Measurements from ENCODE around the gene ETF1. TPM values are rescaled to one million over a fixed set of nuclear protein-coding genes. Genes with fewer than 3 reads are reported as not detected.

ETF1 gene
- total RNA-seq, 2 donors from 2014 or later, result 106 to 109 TPM

GRCh38 chr5:138489683-138490061 lies 53.4 kb downstream of the ETF1 start:
- no peak for TF ChIP-seq CTCF (conservative IDR thresholded peaks at IDR 0.05)
- peaks cover 49% of the 10 kb centered on the region for H3K27me3 Mint-ChIP-seq (ENCODE audit: insufficient read depth)
- H3K4me3 Mint-ChIP-seq, result no peak overlapping the region
- H3K4me3 ChIP-seq (ENCODE audit: low read length), result no peak overlapping the region
- no peaks in the 10 kb centered on the region for H3K36me3 Mint-ChIP-seq (ENCODE audit: low read depth)
- no peaks in the 10 kb centered on the region for H3K9me3 ChIP-seq (ENCODE audit: control insufficient read depth, low read length)
- no peak overlapping the region for H3K9ac ChIP-seq (ENCODE audit: extremely low read depth, low read length, poor library complexity, severe bottlenecking)
- H3K4me1 ChIP-seq (ENCODE audit: control insufficient read depth, insufficient read depth, low read length), result peaks cover 16% of the 10 kb centered on the region
- no peak overlapping the region for H3K27ac ChIP-seq (ENCODE audit: low read depth, low read length)
- no peaks in the 10 kb centered on the region for H3K36me3 ChIP-seq (ENCODE audit: control insufficient read depth, insufficient read depth, low read length)
- peaks cover 40% of the 10 kb centered on the region for H3K4me1 Mint-ChIP-seq
- H3K27ac Mint-ChIP-seq, result no peak overlapping the region
- 84 to 89% methylated on average over 3 to 5 of the region's 5 CpGs for WGBS, 2 experiments (ENCODE audit: insufficient coverage in 1 of 2, insufficient read length in 1 of 2)
- H3K9me3 Mint-ChIP-seq, result no peaks in the 10 kb centered on the region
- DNase-seq, result peak; percentile 55
- H3K27me3 ChIP-seq (ENCODE audit: control insufficient read depth, insufficient read depth, low read length, poor library complexity, severe bottlenecking), result peaks cover 60% of the 10 kb centered on the region

- H3K36me3 Mint-ChIP-seq (ENCODE audit: low read depth), result no peaks in the 10 kb centered on the region
- no peak for TF ChIP-seq CTCF (conservative IDR thresholded peaks at IDR 0.05)
- no peak overlapping the region for H3K4me3 Mint-ChIP-seq
- Histone ChIP-seq H3K27ac (ENCODE audit: low read depth, low read length) (no peak overlapping the region), H3K9ac (ENCODE audit: extremely low read depth, low read length, poor library complexity, severe bottlenecking) (no peak overlapping the region), H3K4me1 (ENCODE audit: control insufficient read depth, insufficient read depth, low read length) (peaks cover 16% of the 10 kb centered on the region), H3K27me3 (ENCODE audit: control insufficient read depth, insufficient read depth, low read length, poor library complexity, severe bottlenecking) (peaks cover 61% of the 10 kb centered on the region), H3K36me3 (ENCODE audit: control insufficient read depth, insufficient read depth, low read length) (no peaks in the 10 kb centered on the region), H3K9me3 (ENCODE audit: control insufficient read depth, low read length) (no peaks in the 10 kb centered on the region), H3K4me3 (ENCODE audit: low read length) (no peak overlapping the region)
- H3K9me3 Mint-ChIP-seq, result no peaks in the 10 kb centered on the region
- 86 to 94% methylated on average over 3 to 5 of the region's 5 CpGs for WGBS, 2 experiments (ENCODE audit: insufficient coverage in 1 of 2, insufficient read length in 1 of 2)
- DNase-seq, result no peak
- H3K27ac Mint-ChIP-seq, result no peak overlapping the region
- peaks cover 36% of the 10 kb centered on the region for H3K4me1 Mint-ChIP-seq
- peaks cover 49% of the 10 kb centered on the region for H3K27me3 Mint-ChIP-seq (ENCODE audit: insufficient read depth)
Observed at GRCh38 chr5:138488481-138488945, 54.5 kb downstream of the ETF1 start.

GRCh38 chr5:138482638-138483037 lies 60.4 kb downstream of the ETF1 start:
- no peak overlapping the region for H3K4me3 Mint-ChIP-seq

More at GRCh38 chr5:138482638-138483037, 60.4 kb downstream of the ETF1 start:
- peaks cover 26% of the 10 kb centered on the region for H3K27me3 ChIP-seq (ENCODE audit: control insufficient read depth, insufficient read depth, low read length, poor library complexity, severe bottlenecking)
- H3K9me3 ChIP-seq (ENCODE audit: control insufficient read depth, low read length), result no peaks in the 10 kb centered on the region
- H3K4me1 ChIP-seq (ENCODE audit: control insufficient read depth, insufficient read depth, low read length), result no peaks in the 10 kb centered on the region
- no peaks in the 10 kb centered on the region for H3K36me3 ChIP-seq (ENCODE audit: control insufficient read depth, insufficient read depth, low read length)
- Mint-ChIP-seq H3K27ac (no peak overlapping the region), H3K27me3 (ENCODE audit: insufficient read depth) (peaks cover 28% of the 10 kb centered on the region), H3K9me3 (no peaks in the 10 kb centered on the region), H3K4me1 (no peaks in the 10 kb centered on the region), H3K36me3 (ENCODE audit: low read depth) (no peaks in the 10 kb centered on the region)
- DNase-seq, result peak; percentile 17
- no peak overlapping the region for H3K27ac ChIP-seq (ENCODE audit: low read depth, low read length)
- H3K4me3 ChIP-seq (ENCODE audit: low read length), result no peak overlapping the region
- H3K9ac ChIP-seq (ENCODE audit: extremely low read depth, low read length, poor library complexity, severe bottlenecking), result no peak overlapping the region
- 72 to 79% methylated on average over 4 of the region's 4 CpGs for WGBS, 2 experiments (ENCODE audit: insufficient coverage in 1 of 2, insufficient read length in 1 of 2)
- no peak for TF ChIP-seq CTCF (conservative IDR thresholded peaks at IDR 0.05)

All from endodermal cell (in vitro differentiated cells).